Activated gamma-delta T cell treated with Interleukin-2 at 50 U/mL for 16 hours (primary cell): ENCODE measurements around the gene LYRM4.

ENCODE experiments used
- DNase-seq: peaks from one replicate; pipeline ENCODE4 v3.0.0-alpha.2; 2020

Gene LYRM4

DNA sequence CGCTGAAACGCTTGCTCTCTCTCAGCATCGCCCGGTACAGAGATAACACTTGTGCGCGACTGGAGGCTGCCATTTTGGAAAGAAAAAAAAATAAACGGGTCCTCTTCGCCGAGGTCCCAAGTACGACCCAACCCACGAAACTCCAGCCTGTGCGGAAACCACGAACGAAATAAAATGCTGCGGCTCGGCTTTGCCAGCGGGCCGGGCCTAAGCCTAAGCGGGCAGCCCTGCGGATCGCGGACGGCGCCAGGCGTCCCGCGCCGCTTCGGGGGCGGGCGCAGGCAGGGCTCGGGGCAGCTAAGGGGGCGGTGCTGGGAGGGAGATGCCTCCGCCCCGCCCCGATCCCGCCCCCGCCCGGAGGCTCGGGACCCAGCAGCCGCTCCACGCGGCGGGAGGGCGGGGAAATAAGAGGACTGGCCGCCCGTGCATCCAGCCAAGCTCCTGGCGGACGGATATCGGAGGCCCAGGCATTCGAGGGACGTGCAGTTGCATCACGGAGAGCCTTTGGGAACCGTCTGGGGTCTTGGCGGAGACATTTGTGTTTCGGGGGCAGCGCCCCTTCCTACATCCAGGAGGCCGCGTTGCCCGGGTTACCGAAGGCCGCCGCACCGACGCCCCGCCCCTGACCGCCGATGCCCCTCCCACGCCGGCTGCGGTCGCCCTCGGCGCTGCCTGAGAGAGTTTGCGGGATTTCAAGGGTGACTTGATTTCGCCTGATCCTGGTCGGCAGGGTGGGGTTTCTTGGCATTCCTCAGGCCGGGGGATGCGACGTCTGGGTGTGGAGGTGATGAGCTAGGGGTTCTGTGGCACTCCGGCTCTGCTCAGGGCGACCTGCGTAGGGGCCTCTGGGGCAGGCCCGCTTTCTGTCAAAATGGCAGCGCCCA, at the start of gene LYRM4, which contains the start of gene FARS2:
LYRM4 (minus strand) TSS at position 290 of the 884 bp plus-strand sequence; CDS start at position 73, 217 bp downstream.
FARS2 (plus strand) TSS at position 853 of the 884 bp plus-strand sequence.
- DNase-seq: peak; percentile 87

DNA sequence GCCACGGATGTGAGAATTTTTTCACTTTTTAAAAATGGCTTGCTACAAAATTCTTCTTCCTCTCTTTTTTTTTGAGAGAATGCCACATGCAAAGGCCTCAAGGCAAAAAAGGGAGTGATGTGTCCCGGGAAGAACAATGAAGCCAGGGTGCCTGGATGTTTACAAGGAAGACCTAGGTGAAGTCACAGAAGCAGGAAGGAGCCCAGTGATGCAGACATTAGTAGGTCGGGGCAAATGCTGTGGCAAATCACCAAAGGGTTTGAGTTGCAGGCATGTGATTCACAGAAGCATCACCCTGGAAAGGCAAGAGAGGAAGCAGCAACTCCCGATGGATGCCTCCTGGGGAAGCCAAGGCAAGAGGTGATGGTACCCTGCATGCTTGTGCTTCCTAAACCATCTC, 47.3 kb upstream of the LYRM4 start:
- DNase-seq: no peak

DNA sequence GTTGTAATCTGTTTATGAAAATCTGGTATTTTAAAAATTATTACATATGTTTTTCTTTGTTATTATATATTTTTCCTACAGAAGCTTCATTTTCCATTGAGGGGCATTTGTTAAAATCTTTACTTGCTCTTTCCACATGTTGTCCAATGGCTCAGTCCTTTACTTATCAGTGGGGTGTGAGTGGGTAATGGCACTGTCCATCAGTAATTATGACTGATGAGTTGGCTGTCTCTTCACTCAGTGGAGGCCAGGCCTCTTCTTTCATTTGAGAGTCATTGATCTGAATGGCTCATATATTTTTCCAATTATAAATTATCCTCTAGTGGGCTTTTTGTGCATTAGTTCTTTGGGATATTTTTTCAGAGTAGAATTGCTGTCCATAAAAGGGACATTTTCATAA, 46.3 kb upstream of the LYRM4 start:
- DNase-seq: no peak

DNA sequence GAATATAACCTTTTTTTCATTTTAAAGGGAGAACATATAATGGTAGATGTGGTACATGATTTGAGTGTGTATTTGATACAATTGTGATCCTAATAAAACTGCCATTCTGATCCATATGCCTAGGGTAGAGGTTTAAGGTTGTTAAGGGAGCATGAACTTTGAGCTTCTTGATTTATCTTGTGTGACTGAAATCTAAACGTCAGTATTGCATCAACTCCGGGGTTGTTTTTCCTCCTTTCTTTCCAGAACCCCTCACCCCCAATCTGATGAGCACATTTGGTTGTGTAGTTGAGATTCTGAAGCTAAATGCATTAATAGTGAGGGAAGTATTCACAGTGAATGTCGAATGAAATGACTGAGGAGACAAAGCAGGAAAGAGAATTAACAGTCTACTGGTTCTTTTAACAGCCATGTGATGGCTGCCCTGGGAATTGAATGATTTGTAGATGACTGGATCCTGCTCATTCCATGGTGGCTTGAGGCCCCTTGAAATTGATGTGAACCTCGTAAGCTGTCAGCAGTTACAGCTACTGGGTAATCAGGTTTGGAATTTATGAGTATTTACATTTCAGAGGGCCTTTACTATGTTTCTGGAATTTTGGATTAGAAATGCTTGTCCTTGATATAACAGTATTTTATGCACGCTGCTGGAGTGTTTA, 45.3 kb upstream of the LYRM4 start:
- DNase-seq: no peak

DNA sequence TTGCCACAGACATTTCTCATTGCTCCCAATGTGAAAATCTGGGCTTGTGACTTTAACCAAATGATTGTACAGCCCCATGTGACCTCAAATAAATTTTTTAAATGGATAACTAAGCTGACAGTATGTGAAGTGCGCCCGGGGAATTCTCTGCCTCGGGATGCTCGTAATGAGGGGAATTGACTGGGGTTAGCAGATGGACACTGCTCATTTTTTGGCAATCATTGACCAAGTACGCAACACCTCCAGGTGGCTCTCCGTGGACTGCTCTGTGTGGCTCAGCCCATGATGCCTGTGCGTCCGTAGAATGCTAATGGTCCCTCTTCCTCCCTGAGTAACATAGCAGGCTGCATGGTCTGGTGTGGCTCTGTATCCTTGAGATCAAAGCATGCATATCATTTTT, 42.9 kb upstream of the LYRM4 start:
- no peak for DNase-seq

DNA sequence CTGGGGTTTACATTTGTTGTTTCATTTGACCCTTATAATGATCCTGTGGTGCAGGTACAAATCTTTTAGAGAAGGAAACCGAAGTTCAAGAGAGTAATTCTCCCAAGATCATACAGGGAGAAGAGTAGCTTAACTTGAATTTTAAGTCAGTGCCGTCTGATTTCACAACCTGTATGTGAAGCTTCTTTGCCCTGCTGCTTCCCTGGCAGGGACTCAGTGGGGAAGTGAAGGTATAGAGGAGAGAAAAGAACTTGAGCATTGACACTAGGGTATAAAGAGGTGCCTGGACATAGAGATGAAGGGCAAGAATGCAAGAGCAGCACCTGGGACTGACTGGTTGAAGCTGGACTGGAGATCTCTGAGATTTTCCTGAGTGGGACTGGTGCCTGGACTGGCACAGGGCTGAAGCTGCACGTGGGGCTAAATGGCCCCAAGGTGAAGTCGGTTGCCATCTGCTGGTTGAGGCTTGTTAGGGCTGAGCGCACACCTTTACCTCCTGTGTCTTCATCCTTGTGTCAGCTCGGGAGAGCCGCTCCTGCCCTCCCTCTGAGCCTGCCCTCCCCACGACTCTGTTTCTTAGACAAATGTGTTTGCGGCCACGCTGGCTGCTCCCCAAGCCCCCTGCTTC, 42.4 kb upstream of the LYRM4 start:
- DNase-seq: peak; percentile 48

DNA sequence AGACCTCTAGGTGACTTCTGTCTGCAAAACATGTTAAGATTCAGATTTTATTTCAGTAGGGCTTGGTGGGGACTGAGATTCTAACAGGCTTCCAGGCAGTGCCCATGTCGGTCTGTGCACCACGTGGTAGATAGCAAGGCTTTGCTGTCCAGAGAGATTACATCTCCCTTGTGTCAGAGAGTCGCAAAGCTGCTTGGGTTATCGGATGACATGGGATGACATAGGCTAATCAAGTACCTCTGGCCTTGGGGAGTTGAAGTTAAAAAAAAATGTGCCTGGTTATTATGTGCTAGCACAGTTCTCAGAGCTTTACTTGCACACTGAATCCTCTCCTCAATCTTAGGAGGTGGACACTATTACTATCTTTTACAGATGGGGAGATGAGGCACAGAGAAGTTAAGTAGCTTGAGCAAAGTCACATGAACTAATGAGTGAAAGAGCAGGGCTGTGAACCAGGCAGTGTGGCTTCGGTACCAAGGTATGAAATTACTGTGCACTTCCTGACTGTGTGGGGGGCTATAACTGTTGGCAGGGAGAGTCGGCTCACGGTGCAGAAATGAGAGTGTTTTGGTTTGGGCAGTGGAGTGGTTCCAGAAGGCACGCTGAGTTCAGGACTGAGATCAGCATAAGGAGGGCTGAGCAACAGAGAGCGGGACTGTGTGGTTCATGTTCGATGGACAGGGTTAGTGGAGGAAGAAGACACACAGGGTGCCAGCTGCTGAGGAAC, 41.6 kb upstream of the LYRM4 start:
- DNase-seq: no peak

DNA sequence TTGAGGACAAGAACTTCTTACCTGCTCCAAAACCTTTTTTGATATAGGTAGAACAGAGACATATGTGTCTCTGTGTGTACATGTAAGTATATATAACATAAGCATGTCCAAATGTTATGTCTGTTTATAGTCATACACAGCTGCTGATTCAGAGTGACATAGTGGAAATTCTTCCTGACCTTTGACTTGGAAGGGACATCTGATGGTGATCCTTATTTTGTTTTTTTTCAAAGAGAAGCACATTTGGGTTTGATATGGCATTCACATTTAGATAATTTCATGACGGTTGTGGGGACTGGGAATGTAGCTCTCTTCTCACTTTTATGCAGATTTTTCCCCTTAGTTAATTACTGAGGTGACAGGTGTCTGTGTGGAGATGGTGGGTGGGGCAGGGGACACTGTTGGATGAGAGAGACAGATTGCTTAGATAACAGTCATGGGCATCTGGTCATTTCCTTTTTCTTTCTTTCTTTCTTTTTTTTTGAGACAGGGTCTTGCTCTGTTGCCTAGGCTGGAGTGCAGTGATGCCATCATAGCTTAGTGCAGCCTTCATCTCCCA, 39.5 kb upstream of the LYRM4 start:
- no peak for DNase-seq

DNA sequence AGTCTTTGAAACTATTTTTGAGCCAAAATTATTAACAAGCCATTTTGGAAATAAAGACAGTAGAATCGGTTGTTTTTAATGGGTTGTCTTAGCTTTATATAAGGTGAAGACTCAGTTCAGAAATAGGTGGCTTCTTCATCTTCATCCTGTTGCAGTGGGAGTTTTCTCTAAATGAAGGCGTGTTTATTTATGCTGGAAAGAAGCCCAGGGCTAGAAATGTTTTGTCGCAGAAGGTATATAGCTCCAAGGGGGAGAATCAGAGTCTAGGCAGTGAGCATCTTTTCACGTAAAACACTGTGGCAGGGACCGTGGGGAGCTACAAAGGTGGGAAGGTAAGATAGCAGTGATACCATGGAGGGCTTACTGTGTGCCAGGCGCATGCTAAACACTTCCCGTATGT, 34.9 kb upstream of the LYRM4 start:
- DNase-seq: no peak

DNA sequence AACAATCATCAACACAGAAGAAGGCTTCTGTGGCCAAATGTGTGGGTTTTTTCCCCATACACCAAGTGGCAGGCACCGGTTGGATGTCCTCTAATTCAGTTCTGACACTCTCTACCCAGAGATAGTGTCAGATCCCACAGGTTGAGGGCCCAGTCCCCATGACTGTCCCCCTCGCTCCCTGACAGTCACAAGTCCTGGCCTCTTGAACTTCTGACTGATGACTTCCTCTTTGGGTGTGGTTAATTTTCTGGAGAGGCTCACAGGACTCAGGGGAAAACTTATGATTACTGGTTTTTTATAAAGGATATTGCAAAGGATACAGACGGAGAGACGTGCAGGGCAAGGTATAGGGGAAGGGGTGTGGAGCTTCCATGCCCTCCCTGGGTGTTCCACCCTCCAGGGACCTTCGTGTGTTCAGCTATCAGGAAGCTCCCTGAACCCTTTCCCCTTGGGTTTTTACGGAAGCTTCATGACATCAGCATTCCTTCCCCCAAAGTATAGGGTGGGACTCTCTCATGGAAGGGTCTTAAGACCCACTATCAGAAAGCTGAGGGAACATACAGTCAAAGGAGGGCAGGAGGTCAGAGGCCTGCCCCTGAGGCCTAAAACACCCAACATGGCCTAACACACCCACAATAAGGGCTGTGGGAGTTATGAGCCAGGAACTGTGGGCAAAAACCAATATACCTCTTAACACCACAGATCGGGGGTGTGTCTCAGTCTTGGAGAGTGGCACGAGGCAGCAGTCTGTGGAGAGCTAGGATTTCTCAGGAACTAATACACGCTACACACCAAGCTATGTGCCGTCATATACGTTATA, 33.9 kb upstream of the LYRM4 start:
- DNase-seq: no peak

DNA sequence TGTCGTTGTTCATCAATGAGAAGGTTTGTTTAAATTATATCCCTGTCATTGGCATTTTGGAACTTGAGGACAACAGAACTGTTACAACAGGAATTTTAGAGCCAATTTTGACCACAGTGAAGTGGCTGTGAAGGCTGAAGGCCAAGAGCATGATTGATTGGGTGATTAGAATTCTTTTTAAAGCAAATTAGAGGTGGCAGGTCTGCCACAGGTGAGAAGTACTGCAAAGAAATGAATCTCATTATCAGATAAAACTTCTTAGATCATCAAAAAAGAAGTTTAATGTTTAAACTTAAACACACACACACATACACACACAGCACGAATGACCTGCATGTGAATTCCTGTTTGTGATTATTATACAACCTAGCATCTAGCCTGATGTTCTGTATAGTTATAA, 32.9 kb upstream of the LYRM4 start:
- DNase-seq: no peak

DNA sequence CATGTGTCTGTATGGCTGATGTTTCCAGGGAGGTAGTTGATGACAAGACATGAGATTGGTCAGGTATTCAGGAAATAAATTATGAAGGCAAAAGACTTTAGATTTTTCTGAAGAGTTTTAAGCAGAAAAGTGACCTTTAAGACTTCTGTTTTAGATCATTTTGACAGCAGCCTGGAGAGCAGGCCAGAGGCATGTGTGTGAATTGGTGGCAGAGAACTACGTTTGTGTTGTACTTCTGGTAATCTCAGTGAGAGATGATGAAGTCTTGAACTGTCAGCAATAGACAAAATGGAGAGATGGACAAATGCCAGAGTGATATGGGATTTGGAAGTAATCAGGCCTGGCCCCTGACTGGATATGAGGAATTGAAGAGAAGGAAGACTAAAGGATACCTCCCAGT, 31.4 kb upstream of the LYRM4 start:
- DNase-seq: no peak

DNA sequence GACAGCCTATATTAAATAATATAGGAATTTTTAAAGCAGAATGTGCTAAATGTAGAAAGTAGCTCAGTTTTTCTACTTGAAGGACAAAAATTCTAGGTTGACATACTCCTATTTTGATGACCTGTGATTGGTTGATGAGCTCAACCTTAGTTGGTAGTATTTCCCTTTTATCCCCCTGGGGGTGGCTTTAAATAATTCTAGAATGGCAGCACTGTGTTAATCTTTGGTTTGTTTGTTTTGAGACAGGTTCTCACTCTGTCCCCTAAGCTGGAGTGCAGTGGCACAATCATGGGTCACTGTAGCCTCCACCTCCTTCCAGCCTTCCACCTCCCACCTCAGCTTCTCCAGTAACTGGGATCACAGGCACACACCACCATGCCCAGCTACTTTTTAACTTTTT, 29.8 kb upstream of the LYRM4 start:
- no peak for DNase-seq

DNA sequence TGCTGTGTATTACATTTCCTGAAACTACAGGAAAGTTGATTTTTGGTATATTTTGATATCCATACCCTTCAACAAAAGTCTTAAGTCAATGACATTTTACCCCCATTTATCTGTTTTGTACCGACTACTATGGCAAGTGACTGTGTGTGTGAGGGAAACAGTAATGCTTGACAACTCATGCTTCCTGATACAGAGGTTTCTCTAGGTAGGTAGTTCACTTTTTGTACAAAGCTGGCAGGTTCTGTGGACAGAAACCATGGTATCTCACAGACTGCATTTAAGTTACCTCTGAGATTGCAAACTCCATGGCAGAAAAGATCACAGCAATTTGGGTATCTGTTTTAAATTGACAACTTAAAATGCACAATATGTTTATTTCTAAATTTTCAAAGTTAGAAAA, 29.3 kb upstream of the LYRM4 start:
- no peak for DNase-seq

DNA sequence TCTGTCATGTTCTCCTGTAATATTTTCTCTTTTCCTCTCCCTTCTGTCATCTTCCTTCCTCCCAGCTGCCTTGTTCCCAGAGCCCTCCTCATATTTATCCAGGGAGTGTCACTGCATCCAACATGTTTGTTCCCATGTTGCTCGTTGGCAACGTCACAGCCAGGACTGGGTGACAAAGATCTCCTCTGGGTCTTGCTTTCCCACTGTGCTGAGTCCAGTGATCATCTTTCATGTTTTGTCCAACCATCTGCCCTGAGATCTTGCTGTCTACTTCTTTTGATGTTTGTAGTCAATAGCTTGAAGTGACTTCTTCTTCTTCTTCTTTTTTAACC, 27.2 kb upstream of the LYRM4 start:
- no peak for DNase-seq

DNA sequence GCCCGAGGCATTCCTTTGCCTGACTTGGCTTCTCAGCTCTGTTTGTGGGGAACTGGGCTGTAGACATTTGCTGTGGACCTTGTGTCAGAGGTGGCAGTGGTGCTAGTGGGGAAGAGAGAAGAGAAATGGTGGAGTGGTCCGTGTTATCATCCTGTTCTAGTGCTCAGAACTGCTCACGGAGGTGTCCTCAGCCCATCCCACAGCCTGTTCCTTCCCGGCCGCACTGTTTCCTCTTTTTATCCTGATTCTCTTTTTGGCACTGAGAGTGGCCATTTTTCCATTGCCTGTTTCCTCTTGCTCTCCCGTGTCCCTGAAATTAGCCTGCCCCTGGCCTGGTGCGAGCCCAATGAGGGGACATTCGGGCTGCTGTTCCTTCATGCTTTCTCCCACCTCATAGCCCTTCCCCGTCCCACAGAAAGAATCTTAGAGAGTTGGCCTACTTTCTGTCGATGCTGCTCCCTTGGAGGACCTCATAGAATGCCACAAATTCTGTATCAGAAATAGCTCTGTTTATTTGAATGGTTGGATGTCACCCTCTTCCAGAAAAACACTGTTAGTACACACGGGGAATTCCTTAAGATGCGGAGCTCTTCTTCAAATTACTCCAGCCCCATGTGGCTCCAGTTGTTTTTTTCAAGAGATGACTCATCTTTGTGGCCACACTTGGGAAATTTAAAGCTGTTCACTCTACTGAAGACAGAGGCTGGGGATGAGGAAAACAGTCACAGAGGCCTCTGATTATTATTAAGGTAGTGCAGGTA, 26.6 kb upstream of the LYRM4 start:
- no peak for DNase-seq

DNA sequence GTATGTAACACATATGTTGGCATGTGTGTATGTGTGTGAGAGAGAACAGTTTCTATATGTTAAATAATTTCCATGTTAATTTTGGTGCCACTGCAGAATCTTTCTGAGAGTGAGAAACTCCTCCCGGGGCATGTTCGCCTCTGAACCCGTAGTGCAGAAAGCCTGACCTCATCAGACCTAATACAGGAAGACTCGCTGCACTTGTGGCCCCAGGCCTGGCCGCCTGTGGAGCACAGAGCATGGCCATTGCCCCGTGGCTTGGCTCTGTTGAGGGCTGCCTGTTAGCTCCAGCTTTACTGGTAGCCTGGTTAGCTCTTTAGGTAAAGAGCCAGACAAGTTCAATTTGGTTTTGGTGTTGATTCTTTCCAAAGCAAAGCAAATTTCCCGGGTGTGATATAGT, 26.0 kb upstream of the LYRM4 start:
- DNase-seq: no peak

DNA sequence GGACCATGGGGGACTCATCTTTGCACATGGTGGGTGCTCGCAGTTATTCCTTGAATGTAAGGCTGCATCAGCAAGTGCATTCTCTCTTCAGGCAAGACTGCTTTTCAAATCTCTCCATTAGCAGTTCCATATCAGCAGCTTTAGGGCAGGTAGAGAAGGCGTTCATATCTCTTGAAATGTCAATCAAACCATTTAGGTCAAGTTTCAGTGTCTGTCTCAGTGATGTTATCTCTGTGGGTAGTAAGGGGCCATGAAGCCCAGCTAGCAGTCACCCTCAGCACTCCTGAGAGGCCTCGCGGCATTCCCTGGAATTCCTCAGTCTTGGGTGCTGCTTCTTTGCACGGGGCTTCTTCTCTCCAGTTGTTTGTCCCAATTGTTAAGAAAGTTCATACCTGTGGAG, 24.8 kb upstream of the LYRM4 start:
- DNase-seq: no peak

DNA sequence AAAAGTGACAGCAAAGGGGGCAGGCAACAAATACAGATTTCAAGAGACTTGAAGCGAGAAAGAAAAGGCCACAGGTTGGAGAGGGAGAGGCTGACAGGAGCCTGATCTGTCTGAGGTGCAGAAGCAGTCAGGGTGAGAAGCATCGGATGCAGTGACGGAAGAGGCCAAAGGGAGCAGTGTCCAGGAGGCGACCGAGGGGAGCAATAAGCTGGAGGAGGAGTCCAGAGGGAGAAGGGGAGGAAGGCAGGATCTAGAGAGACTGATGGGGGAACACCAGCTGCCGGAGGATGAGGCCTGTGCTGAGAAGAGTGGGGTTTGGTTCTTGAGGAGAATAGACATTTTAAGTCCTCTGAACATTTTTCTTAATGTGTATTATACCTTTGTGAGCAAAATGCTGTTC, 24.3 kb upstream of the LYRM4 start:
- no peak for DNase-seq

DNA sequence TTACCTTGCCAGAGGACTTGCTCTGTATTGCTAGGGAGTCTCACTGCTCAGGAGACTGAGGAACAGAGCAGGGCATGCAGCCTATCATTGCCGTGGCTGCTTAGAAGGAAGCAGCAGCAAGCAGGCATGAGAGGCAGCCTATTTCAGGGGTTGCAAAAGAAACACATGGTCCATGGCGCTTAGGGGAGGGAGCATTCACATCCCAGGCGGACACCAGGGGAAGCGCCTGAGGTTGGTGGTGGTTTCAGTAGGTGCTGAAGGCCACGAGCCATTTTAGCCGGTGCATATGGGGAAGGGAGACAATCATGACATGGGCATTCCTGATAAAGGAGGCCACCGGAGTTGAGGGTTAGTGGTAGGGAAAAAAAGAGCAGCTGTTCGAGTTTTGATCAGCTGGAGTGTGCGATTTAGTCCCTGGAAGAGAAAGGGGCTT, 21.5 kb upstream of the LYRM4 start:
- DNase-seq: no peak

DNA sequence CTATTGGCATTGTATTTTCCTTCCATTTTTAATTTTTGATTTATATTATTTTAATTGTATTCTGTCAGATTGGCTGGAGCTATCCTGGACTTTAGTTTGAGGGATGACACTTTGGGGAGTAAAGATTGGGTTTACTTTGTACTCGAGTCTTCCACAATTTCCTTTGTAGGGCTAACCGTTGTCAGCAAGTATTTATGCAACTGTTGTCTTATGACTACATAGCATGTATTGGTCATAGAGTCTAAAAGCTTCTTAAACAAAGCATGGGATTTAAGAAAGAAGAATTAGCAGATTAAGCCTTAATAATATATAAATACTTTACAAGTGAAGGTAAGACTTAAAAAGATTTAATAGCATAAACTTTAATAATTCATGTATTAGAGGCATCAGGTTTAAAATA, 20.2 kb upstream of the LYRM4 start:
- DNase-seq: no peak
